Measurements from ENCODE around the gene TWNK.
"Not testable (repeated sequence)": the region's sequence is repeated elsewhere in the genome, so short reads cannot be mapped to it uniquely, and the experiment has no call there.

Gene TWNK

DNA sequence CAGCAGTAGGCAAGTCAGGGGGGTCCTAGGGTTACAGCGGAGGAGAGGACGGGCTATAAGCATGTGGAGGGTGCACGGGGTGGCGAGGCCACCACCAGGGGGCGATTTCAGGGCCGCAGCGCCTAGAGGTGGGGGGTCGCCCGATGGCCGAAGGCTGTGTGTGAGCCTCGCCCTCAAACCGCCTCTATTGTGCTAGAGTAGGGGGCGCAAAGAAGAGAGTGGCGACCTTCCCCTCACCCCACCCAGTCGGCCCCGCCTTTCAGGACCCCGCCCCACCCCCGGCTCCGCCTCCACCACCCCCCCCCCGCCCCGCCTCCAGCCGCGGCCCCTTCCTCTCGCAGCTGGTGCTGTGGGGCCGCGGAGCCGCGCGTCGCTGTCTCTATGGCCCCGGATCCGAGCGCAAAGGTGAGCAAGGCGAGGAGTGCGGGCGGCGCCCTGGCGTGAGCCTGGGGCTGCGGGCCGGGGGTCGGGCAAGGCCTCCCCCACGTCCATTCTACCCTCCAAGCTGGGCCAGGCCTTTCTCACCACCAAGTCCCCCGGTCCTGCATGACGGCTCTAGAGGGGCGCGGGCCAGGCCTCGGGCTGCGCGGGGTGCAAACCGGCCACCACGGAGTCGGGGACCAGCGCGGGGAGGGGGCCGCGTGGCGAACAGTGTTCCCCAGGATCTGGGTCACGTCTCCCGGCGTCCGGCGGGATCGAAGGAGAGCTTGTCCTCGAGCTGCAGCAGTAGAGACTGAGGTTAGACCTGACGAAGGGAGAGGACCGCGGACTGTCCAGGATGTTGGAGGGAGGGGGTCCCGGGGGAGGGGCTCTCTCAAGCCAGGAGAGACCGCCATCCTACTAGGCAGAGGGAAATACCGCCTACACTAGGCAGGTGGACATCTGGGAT lies 17.9 kb upstream of the TWNK start, which contains the start of gene SEMA4G:
Gene SEMA4G, plus strand, starts transcription at position 318 of the 889 bp plus-strand sequence. CDS start 3,409 bp downstream, outside the sequence.
- peak within 1 kb of the TSS; percentile 70 for H3K4me3 Mint-ChIP-seq
- peaks cover 3% of the 10 kb centered on the region for H3K36me3 Mint-ChIP-seq (ENCODE audit: low read depth)
- no peaks in the 10 kb centered on the region for H3K9me3 Mint-ChIP-seq
- H3K4me1 Mint-ChIP-seq (ENCODE audit: low read depth): peaks cover 10% of the 10 kb centered on the region
- peaks cover 8% of the 10 kb centered on the region for H3K27me3 Mint-ChIP-seq (ENCODE audit: low read depth)
- no peak within 1 kb of the TSS for H3K27ac Mint-ChIP-seq

DNA sequence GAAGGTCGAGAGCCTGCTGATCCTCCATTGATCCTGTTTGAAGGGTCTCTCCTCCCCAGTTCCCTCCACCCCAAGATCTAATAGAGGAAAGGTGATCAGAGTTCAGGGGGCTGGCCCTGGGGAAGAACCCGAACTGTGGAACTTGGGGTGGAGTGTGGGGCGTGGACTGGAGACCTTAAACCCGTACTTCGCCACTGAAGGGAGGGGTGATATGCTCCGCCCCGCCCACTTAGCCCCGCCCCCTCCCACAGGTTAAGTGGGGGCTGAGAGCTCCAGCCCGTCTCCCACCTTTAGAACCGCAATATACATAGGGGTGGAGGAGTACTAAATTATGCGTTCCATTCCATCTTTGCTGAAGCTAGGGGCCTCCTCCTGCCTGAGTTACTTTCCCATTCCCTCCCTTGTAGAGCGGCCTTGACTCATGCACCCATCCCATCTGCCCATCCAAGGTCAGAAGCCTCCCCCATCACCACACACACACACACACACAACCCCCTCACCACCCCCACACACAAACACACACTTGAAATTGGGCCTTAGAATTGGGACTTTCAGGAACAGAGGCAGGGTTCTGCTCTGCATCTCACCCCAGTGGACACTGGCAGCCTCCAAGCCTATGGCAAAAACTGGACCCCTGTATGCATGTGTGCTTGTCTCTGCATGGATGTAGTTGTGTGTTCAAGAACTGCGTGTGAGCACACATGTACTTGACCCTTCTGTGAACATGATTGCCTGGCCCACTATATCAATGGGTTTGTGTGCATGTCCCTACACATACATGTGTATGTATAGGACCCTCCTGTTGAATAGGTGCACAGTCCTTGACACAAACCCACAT lies 17.0 kb upstream of the TWNK start:
- no peak overlapping the region for H3K27ac Mint-ChIP-seq

DNA sequence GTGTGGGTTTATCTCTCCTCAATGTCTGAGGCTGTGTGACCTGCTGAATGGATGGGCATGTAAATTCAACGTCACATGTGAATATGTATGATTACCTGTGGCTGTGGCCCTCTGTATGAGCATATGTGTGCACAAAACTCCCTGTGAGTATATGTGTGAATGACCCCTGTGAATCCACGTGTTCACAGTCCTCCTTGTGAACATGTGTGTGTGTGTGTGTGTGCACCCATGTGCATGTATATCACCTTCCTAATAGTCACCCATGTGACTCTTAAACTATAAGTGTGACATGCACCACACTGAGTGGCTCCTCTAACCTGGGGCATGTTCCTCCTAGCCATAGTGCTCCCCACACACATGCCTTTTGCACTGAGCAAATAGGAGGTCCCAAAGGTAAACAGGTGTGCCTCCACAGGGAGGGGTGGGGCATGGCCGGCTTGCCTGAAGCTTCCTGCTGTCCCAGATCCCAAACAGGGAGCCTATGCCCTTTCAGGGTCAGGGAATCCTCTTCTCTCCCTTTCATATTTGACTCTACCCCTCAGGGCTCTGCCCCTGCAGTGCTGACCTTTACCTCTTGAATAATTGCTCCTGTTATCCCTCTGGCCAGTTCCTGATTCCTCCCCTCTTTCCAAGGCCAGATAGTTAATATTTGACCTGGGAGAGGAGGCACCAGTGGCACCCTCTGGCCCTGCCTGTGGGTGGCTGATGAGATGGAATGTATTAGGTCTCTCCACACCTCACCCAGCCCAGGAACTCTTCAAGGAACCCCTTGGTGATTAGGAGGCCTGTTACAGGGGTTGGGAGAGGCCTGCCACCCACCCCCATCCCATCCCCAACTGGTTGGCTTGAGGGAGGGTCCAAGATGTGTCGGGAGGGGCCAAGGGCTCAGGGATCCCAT lies 16.2 kb upstream of the TWNK start:
- Mint-ChIP-seq H3K27ac (no peak overlapping the region), H3K9me3 (no peaks in the 10 kb centered on the region), H3K4me3 (no peak overlapping the region), H3K36me3 (ENCODE audit: low read depth) (peaks cover 3% of the 10 kb centered on the region), H3K27me3 (ENCODE audit: low read depth) (peaks cover 8% of the 10 kb centered on the region), H3K4me1 (ENCODE audit: low read depth) (peaks cover 10% of the 10 kb centered on the region)

More for the DNA sequence above, 17.0 kb upstream of the TWNK start:
- H3K9me3 Mint-ChIP-seq: no peaks in the 10 kb centered on the region
- H3K27me3 Mint-ChIP-seq (ENCODE audit: low read depth): peaks cover 8% of the 10 kb centered on the region
- peaks cover 3% of the 10 kb centered on the region for H3K36me3 Mint-ChIP-seq (ENCODE audit: low read depth)
- H3K4me1 Mint-ChIP-seq (ENCODE audit: low read depth): peaks cover 10% of the 10 kb centered on the region
- H3K4me3 Mint-ChIP-seq: peak overlapping the region; percentile 25

DNA sequence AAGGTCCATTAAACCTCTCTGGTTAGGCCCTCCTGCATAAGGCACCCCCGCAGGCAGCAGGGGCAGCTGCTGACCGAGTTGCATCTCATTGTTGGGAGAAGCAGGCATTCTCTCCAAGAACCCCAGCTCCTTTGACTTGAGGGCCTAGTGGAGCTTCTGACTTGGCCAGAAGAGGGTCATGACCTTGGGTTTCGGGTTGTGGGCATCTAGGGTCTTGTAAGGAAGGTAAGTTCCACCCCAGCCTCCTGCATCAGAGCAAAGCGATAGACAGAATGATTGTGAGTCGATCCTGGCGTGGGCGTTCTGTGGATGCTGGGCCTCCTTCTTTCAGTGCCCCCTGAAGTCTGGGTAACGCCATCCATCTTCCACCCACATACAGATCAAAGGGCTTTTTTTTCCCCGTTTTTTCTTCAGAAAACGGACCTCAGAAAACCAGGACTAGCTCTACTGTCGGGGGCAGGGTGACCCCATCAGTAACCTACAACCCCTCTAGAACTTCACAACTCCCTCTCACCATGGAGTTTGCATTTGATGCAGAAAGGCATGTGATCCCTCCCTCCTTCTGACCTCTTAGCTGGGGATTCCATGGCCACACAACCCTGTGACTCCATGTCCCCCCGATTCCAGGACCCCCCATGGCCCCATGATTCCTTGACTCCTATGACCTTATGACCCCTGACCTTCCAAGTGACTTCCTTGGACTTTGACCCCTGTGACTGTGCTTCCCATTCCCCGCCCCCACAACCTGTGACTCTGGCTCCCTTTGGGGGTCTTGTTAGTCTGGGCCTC lies 15.0 kb upstream of the TWNK start:
- H3K4me1 Mint-ChIP-seq (ENCODE audit: low read depth): peaks cover 10% of the 10 kb centered on the region
- H3K27me3 Mint-ChIP-seq (ENCODE audit: low read depth): peaks cover 8% of the 10 kb centered on the region
- no peak overlapping the region for H3K27ac Mint-ChIP-seq
- no peak overlapping the region for H3K4me3 Mint-ChIP-seq
- H3K9me3 Mint-ChIP-seq: no peaks in the 10 kb centered on the region
- H3K36me3 Mint-ChIP-seq (ENCODE audit: low read depth): peaks cover 3% of the 10 kb centered on the region

DNA sequence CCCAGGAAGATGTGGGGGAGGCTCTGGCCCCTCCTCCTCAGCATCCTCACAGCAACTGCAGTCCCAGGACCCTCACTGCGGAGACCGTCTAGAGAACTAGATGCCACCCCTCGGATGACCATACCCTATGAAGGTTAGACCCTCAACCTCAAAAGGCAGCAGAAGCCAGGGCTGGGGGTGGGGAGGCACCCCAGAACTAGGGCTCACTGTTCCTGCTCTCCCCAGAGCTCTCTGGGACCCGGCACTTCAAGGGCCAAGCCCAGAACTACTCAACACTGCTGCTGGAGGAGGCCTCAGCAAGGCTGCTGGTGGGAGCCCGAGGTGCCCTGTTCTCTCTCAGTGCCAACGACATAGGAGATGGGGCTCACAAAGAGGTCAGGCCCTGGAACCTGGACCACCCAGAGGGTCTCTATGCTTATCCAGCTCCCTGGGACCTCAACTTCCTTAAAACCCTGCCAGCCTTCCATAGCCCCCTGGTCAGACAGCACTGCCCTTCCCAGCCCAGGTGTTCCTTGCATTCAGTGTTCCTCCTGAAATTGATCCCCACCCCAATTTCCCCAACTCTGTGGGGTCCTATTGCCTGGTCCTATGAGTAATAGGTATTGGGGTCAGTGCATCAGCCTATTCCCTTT lies 14.3 kb upstream of the TWNK start:
- H3K4me3 Mint-ChIP-seq: no peak overlapping the region
- peaks cover 10% of the 10 kb centered on the region for H3K4me1 Mint-ChIP-seq (ENCODE audit: low read depth)
- H3K27ac Mint-ChIP-seq: no peak overlapping the region
- H3K36me3 Mint-ChIP-seq (ENCODE audit: low read depth): peaks cover 2% of the 10 kb centered on the region
- H3K27me3 Mint-ChIP-seq (ENCODE audit: low read depth): peaks cover 8% of the 10 kb centered on the region
- no peaks in the 10 kb centered on the region for H3K9me3 Mint-ChIP-seq

DNA sequence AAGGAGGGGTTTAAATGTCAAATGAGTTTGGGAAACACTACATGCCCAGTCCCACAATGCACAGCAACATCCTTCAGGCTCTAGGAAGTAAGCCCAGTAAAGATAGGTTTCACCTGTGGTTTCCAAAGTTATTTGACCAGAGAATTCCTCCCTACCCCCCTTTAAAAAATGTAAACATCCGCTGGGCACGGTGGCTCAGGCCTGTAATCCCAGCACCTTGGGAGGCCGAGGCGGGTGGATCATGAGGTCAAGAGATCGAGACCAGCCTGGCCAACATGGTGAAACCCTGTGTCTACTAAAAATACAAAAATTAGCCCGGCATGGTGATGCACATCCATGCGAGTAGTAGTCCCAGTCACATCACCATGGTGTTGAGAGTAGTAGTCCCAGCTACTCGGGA lies 11.9 kb upstream of the TWNK start:
- not testable (repeated sequence) for H3K36me3 Mint-ChIP-seq (ENCODE audit: low read depth); H3K4me1 Mint-ChIP-seq (ENCODE audit: low read depth); H3K27ac Mint-ChIP-seq; H3K4me3 Mint-ChIP-seq; H3K27me3 Mint-ChIP-seq (ENCODE audit: low read depth); H3K9me3 Mint-ChIP-seq

DNA sequence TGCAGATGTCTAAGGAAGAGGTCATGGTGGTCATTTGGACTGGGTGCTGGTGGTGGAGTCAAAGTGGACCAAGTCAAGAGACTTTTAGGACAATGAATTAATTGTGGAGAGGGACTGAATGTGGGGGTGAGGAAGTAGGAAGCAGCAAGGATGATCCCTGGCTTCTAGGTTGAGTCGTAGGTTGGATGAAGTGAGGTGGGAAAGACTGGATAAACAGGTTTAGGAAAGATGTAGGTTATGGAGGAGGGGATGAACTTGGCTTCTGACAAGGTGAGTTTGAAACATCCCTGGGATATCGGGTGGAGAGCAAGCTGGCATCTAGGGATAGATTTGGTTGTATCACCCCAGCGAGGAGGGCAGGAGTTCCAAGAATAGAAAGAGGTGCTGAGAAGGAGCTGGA lies 10.4 kb upstream of the TWNK start:
- peaks cover 2% of the 10 kb centered on the region for H3K36me3 Mint-ChIP-seq (ENCODE audit: low read depth)
- H3K4me3 Mint-ChIP-seq: no peak overlapping the region
- no peak overlapping the region for H3K27ac Mint-ChIP-seq
- no peaks in the 10 kb centered on the region for H3K27me3 Mint-ChIP-seq (ENCODE audit: low read depth)
- no peaks in the 10 kb centered on the region for H3K4me1 Mint-ChIP-seq (ENCODE audit: low read depth)
- H3K9me3 Mint-ChIP-seq: no peaks in the 10 kb centered on the region

DNA sequence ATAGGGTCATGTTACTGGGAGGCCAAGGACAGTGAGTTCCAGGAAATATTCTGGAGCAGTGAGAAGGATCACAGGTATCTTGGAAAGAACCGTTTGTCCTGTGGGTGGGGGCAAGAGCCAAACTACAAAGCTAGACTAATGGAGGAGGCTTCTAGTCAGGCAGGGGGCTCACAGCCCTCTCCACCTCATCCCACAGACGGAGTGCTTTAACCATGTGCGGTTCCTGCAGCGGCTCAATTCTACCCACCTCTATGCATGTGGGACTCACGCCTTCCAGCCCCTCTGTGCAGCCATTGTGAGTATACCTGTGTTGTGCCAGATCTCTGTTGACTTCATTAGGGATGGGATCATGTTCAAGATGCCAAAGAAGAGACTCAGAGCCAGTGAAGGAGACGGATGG lies 9.9 kb upstream of the TWNK start:
- Mint-ChIP-seq H3K9me3 (no peaks in the 10 kb centered on the region), H3K36me3 (ENCODE audit: low read depth) (peaks cover 2% of the 10 kb centered on the region), H3K4me3 (no peak overlapping the region), H3K4me1 (ENCODE audit: low read depth) (no peaks in the 10 kb centered on the region), H3K27me3 (ENCODE audit: low read depth) (no peaks in the 10 kb centered on the region), H3K27ac (no peak overlapping the region)

DNA sequence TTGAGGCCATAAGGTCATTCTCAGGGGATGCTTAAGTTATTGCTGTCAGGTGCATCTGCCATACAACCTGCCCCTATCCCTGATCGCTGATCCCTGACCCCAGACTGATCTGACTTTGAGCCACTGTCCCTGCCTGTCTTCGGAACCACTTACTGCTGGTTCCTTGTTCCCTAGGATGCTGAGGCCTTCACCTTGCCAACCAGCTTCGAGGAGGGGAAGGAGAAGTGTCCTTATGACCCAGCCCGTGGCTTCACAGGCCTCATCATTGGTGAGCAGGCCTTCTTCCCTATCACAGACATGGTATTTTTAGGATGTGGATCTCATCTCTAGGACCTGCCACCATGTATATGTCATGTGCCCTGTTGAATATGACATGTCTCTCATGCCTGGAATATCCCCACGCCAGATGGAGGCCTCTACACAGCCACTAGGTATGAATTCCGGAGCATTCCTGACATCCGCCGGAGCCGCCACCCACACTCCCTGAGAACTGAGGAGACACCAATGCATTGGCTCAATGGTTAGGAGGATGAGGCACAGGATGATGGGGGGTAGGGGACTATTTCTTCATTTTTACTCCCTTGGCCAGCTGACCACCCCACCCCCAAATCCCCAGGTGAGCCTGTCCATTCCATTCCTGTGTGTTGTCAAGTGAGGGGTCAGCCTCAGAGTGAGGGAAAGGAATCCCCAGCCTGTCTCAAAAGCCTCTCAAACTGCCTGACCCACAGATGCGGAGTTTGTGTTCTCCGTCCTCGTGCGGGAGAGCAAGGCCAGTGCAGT lies 9.0 kb upstream of the TWNK start:
- Mint-ChIP-seq H3K4me3 (no peak overlapping the region), H3K27ac (no peak overlapping the region), H3K9me3 (no peaks in the 10 kb centered on the region)

DNA sequence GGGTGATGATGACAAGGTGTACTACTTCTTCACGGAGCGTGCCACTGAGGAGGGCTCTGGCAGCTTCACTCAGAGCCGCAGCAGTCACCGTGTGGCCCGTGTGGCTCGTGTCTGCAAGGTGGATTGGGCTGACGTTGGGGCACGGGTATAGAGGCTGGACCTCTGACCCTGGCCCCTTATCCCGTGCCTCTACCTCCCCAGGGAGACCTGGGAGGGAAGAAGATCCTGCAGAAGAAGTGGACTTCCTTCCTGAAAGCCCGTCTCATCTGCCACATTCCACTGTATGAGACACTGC lies 8.5 kb upstream of the TWNK start:
- Mint-ChIP-seq H3K9me3 (no peaks in the 10 kb centered on the region), H3K4me1 (ENCODE audit: low read depth) (no peaks in the 10 kb centered on the region), H3K4me3 (no peak overlapping the region), H3K27ac (no peak overlapping the region), H3K27me3 (ENCODE audit: low read depth) (no peaks in the 10 kb centered on the region), H3K36me3 (ENCODE audit: low read depth) (peaks cover 2% of the 10 kb centered on the region)

More for the DNA sequence above, 9.0 kb upstream of the TWNK start:
- Mint-ChIP-seq H3K4me1 (ENCODE audit: low read depth) (no peaks in the 10 kb centered on the region), H3K27me3 (ENCODE audit: low read depth) (no peaks in the 10 kb centered on the region), H3K36me3 (ENCODE audit: low read depth) (peaks cover 2% of the 10 kb centered on the region)

DNA sequence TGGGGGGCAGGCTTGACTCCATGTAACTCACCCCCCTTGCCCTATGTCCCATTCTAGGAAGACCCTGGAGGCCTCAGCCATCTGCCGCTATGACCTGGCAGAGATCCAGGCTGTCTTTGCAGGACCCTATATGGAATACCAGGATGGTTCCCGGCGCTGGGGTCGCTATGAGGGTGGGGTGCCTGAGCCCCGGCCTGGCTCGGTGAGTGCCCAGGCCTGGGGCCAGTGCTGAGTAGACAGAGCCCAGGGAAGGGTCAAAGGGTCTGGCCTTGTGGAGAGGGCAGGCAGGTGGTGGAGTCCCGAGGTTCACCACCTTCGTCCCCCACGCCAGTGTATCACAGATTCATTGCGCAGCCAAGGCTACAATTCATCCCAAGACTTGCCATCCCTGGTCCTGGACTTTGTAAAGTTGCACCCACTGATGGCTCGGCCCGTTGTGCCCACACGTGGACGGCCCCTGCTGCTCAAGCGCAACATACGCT lies 7.5 kb upstream of the TWNK start:
- Mint-ChIP-seq H3K4me3 (no peak overlapping the region), H3K27ac (no peak overlapping the region), H3K9me3 (no peaks in the 10 kb centered on the region)

DNA sequence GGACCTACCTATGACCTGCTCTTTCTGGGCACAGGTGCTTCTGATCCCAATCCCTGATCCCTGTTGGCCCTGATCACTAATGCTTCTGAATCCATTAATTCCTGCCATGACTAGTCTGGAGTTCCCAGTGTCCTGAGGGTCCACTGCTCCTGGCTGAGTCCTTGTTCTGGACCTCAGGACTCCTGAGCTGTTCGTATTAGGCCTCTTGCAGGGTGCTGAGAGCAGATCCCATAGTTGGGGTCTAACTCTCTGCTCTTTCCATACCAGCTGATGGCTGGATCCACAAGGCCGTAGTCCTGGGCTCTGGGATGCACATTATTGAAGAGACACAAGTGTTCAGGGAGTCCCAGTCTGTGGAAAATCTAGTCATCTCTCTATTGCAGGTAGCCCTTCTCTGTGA lies 7.0 kb upstream of the TWNK start:
- Mint-ChIP-seq H3K27ac (no peak overlapping the region), H3K4me3 (no peak overlapping the region), H3K9me3 (no peaks in the 10 kb centered on the region), H3K36me3 (ENCODE audit: low read depth) (peaks cover 5% of the 10 kb centered on the region), H3K4me1 (ENCODE audit: low read depth) (no peaks in the 10 kb centered on the region), H3K27me3 (ENCODE audit: low read depth) (no peaks in the 10 kb centered on the region)

More for the DNA sequence above, 7.5 kb upstream of the TWNK start:
- Mint-ChIP-seq H3K27me3 (ENCODE audit: low read depth) (no peaks in the 10 kb centered on the region), H3K4me1 (ENCODE audit: low read depth) (no peaks in the 10 kb centered on the region), H3K36me3 (ENCODE audit: low read depth) (peaks cover 2% of the 10 kb centered on the region)

DNA sequence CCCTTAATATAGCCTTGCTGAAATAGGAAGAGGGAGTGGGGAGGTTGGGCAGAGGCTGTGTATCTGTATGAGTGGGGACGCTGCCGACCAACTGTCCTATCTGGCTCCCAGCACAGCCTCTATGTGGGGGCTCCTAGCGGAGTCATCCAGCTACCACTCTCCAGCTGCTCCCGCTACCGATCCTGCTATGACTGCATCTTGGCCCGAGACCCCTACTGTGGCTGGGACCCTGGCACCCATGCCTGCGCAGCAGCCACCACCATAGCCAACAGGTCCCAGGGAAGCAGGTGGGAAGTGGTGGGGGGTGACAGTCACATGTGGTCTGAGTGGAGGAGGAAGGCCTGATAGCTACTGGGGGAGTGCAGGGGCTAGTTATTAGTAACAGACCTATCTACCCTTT lies 6.6 kb upstream of the TWNK start:
- H3K36me3 Mint-ChIP-seq (ENCODE audit: low read depth): peaks cover 5% of the 10 kb centered on the region
- no peak overlapping the region for H3K27ac Mint-ChIP-seq
- H3K27me3 Mint-ChIP-seq (ENCODE audit: low read depth): no peaks in the 10 kb centered on the region
- no peaks in the 10 kb centered on the region for H3K9me3 Mint-ChIP-seq
- H3K4me3 Mint-ChIP-seq: no peak overlapping the region
- H3K4me1 Mint-ChIP-seq (ENCODE audit: low read depth): peaks cover 3% of the 10 kb centered on the region

Measured in T-helper 1 cell treated with Interleukin-12 subunit alpha and Interleukin-12 subunit beta and Interleukin-4 antibody, amounts not matched to agents 30 μg/mL and 1 μg/mL, for 36 hours (primary cell).